Measurements from ENCODE around the gene PRDM5.

PRDM5 gene

DNA sequence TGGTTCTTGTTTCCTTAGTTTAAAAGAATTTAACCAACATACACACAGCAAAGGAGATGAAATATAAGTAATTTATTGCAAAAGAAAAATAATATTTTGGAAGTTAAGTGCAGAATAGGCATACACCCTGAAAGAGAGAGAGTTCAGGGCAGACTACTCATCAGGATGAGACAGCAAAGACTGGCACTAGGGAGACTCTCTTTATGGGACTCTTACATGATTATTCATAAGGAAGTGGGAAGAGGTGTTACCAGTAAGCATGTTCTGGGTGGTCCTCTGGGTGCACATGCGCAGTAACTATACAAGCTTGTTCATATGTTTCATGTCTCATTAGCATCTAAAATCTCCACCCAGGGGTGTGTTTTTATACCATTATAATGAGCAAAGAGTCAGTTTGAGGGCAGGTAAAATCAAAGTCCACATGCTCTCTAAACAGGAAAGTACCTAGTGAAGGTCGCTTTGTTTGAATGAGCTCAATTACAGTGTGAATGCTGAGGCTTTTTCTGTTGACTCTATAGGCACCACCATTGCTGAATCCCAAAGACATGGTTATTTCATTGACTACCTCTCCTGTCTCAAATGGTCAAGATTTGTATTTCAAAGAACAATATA lies 38.2 kb upstream of the PRDM5 start:
- no peak overlapping the region for H3K4me3 ChIP-seq (ENCODE audit: low read depth, low read length)
- DNase-seq (ENCODE audit: low read depth): no peak
- TF ChIP-seq POLR2A (IDR thresholded peaks at IDR 0.05; ENCODE audit: extremely low read depth, insufficient read length): no peak
- TF ChIP-seq, protein P1, sequence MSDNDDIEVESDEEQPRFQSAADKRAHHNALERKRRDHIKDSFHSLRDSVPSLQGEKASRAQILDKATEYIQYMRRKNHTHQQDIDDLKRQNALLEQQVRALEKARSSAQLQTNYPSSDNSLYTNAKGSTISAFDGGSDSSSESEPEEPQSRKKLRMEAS (IDR thresholded peaks at IDR 0.05; ENCODE audit: low read depth, low read length): no peak
- TF ChIP-seq, protein P2, sequence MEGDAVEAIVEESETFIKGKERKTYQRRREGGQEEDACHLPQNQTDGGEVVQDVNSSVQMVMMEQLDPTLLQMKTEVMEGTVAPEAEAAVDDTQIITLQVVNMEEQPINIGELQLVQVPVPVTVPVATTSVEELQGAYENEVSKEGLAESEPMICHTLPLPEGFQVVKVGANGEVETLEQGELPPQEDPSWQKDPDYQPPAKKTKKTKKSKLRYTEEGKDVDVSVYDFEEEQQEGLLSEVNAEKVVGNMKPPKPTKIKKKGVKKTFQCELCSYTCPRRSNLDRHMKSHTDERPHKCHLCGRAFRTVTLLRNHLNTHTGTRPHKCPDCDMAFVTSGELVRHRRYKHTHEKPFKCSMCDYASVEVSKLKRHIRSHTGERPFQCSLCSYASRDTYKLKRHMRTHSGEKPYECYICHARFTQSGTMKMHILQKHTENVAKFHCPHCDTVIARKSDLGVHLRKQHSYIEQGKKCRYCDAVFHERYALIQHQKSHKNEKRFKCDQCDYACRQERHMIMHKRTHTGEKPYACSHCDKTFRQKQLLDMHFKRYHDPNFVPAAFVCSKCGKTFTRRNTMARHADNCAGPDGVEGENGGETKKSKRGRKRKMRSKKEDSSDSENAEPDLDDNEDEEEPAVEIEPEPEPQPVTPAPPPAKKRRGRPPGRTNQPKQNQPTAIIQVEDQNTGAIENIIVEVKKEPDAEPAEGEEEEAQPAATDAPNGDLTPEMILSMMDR (IDR thresholded peaks at IDR 0.05; ENCODE audit: low read depth, low read length): no peak
- TF ChIP-seq MYC (IDR thresholded peaks at IDR 0.05; ENCODE audit: low read depth, low read length): no peak

DNA sequence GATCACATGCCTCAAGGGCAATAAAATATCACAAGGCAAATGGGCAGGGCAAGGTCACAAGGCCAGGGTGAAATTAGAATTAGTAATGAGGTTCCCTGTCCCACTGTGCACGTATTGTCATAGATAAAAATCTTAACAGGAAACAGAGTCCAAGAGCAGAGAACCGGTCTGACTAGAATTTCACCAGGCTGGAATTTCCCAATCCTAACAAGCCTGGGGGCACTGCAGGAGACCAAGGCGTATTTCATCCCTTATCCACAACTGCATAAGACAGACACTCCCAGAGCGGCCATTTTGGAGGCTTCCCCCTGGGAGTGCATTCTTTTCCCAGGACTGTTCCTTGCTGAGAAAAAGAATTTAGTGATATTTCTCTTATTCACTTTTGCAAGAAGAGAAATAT lies 25.9 kb upstream of the PRDM5 start:
- TF ChIP-seq, protein P1 (IDR thresholded peaks at IDR 0.05; ENCODE audit: low read depth, low read length): no peak
- no peak for TF ChIP-seq MYC (IDR thresholded peaks at IDR 0.05; ENCODE audit: low read depth, low read length)
- no peak overlapping the region for H3K4me3 ChIP-seq (ENCODE audit: low read depth, low read length)
- no peak for DNase-seq (ENCODE audit: low read depth)

DNA sequence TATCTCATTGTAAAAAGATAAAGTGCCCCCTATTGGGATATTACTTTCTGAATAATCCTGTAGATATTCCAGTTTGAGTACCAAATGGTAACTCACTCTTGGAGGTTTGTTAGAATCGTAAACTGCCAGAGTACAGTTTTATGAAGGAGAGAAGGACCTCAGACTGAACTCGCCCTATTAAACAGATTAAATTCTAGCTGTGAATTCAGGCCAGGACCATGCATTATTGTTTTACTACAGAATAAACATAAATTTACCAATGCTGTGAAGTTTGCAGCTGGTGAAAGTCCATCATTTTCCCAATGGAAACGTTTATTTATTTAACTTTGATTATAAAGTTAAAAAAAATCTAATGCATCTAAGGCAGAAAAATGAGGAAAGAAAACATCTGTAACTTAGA lies 20.2 kb upstream of the PRDM5 start:
- DNase-seq (ENCODE audit: low read depth): no peak
- H3K4me3 ChIP-seq (ENCODE audit: low read depth, low read length): no peak overlapping the region
- no peak for TF ChIP-seq POLR2A (IDR thresholded peaks at IDR 0.05; ENCODE audit: extremely low read depth, insufficient read length)
- no peak for TF ChIP-seq MYC (IDR thresholded peaks at IDR 0.05; ENCODE audit: low read depth, low read length)
- TF ChIP-seq, protein P1 (IDR thresholded peaks at IDR 0.05; ENCODE audit: low read depth, low read length): no peak
- TF ChIP-seq, protein P2 (IDR thresholded peaks at IDR 0.05; ENCODE audit: low read depth, low read length): no peak

DNA sequence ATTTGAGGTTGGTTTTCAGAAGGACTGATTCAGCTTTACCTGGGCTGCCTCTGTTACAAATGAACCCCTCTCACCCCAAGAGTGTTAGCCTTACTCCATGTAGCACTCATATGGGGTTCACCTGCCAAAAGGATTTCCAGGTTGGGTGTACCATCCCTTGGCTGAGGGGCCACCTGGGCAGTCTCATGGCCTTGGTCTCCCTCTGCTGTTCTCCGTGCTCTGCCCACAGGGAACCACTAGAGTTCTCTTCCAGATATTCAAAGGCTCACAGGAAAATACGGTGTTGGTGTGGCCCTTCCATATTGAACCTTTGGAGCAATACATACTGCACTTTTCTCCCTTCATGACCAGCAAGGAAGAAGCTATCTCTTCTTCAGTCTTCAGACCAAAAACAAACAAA lies 18.0 kb upstream of the PRDM5 start:
- no peak for DNase-seq (ENCODE audit: low read depth)
- TF ChIP-seq, protein P2 (IDR thresholded peaks at IDR 0.05; ENCODE audit: low read depth, low read length): no peak
- TF ChIP-seq POLR2A (IDR thresholded peaks at IDR 0.05; ENCODE audit: extremely low read depth, insufficient read length) (no peak), MYC (IDR thresholded peaks at IDR 0.05; ENCODE audit: low read depth, low read length) (no peak)
- TF ChIP-seq, protein P1 (IDR thresholded peaks at IDR 0.05; ENCODE audit: low read depth, low read length): no peak
- H3K4me3 ChIP-seq (ENCODE audit: low read depth, low read length): no peak overlapping the region

DNA sequence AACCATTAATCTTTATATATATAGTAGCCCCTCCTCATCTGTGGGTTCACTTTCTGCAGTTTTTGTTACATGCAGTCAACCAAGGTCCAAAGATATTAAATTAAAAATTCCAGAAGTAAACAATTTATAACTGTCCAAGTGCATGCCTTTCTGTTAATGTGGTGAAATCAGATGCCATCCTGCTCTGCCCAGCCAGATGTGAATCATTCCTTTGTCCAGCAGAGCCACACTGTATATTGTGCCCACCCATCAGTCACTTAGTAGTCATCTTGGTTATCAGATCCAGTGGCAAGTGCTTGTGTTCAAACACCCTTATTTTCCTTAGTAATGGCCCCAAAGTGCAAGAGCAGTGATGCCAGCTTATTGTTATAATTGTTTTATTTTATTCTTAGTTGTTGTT lies 17.2 kb upstream of the PRDM5 start:
- DNase-seq (ENCODE audit: low read depth): no peak
- TF ChIP-seq MYC (IDR thresholded peaks at IDR 0.05; ENCODE audit: low read depth, low read length) (no peak), POLR2A (IDR thresholded peaks at IDR 0.05; ENCODE audit: extremely low read depth, insufficient read length) (no peak)
- TF ChIP-seq, protein P2 (IDR thresholded peaks at IDR 0.05; ENCODE audit: low read depth, low read length): no peak
- TF ChIP-seq, protein P1 (IDR thresholded peaks at IDR 0.05; ENCODE audit: low read depth, low read length): no peak

DNA sequence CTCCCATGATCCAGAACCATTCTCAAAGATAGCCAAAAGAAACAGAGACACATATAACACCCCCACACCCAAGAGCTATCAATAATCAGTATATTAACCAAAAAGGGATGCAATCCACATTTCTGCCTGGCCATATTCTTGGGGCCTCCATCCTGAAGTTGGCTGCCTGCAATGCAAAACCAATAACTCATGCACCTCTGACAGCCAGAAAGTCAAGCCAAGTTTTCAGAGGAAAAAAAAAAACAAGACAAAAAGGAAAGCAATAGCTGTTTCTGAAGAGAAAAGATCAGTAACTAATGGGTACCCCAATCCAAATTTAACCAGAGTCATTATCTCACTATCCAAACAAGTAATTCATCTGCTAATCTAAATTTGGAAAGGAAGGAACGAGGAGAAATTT lies 7.3 kb upstream of the PRDM5 start:
- TF ChIP-seq, protein P1 (IDR thresholded peaks at IDR 0.05; ENCODE audit: low read depth, low read length): no peak
- TF ChIP-seq MYC (IDR thresholded peaks at IDR 0.05; ENCODE audit: low read depth, low read length) (no peak), POLR2A (IDR thresholded peaks at IDR 0.05; ENCODE audit: extremely low read depth, insufficient read length) (no peak)
- TF ChIP-seq, protein P2 (IDR thresholded peaks at IDR 0.05; ENCODE audit: low read depth, low read length): no peak
- H3K4me3 ChIP-seq (ENCODE audit: low read depth, low read length): no peak overlapping the region
- DNase-seq (ENCODE audit: low read depth): no peak

More for the DNA sequence above, 17.2 kb upstream of the PRDM5 start:
- H3K4me3 ChIP-seq (ENCODE audit: low read depth, low read length): no peak overlapping the region

Data from NB4 (cell line).